ENCODE data around the gene CYTH1. TPM values are rescaled to one million over a fixed set of nuclear protein-coding genes. Genes with fewer than 3 reads are reported as not detected.

The CYTH1 gene
- total RNA-seq, 1 donor from 2014 or later: 62.9 TPM

DNA sequence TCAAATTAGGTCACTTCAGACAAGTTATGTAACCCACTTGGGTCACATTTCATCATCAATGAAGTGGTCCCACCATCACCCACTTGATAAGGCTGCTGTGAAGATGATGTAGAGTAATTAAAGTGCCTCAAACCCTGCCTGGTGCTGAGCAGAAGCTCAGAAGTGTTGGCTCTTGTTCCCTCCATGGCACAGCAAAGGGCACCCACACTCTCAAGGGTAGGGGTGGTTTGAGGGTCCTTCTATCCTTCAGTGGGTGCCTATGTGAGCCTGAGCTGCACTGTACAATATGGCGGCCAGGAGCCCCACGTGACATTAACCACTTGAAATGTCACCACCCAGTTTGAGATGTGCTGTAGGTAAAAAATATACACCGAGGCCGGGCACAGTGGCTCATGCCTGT lies 71.5 kb downstream of the CYTH1 start:
- Histone ChIP-seq H3K4me1 (peaks cover 41% of the 10 kb centered on the region), H3K9me3 (no peaks in the 10 kb centered on the region), H3K36me3 (peaks cover 0 to 11% of the 10 kb centered on the region in 2 donors), H3K4me3 (no peak overlapping the region), H3K27me3 (no peaks in the 10 kb centered on the region), H3K27ac (no peak overlapping the region)
- intact Hi-C loops (cut with DNase I): no loop called here
- TF ChIP-seq POLR2AphosphoS5 (IDR thresholded peaks at IDR 0.05; ENCODE audit: insufficient read depth in 1 of 2, low read depth in 1 of 2) (no peak), POLR2A (IDR thresholded peaks at IDR 0.05) (no peak)
- TF ChIP-seq, protein P1, sequence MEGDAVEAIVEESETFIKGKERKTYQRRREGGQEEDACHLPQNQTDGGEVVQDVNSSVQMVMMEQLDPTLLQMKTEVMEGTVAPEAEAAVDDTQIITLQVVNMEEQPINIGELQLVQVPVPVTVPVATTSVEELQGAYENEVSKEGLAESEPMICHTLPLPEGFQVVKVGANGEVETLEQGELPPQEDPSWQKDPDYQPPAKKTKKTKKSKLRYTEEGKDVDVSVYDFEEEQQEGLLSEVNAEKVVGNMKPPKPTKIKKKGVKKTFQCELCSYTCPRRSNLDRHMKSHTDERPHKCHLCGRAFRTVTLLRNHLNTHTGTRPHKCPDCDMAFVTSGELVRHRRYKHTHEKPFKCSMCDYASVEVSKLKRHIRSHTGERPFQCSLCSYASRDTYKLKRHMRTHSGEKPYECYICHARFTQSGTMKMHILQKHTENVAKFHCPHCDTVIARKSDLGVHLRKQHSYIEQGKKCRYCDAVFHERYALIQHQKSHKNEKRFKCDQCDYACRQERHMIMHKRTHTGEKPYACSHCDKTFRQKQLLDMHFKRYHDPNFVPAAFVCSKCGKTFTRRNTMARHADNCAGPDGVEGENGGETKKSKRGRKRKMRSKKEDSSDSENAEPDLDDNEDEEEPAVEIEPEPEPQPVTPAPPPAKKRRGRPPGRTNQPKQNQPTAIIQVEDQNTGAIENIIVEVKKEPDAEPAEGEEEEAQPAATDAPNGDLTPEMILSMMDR (IDR thresholded peaks at IDR 0.05): no peak
- DNase-seq (ENCODE audit: extremely low spot score in 2 of 2): no peak

DNA sequence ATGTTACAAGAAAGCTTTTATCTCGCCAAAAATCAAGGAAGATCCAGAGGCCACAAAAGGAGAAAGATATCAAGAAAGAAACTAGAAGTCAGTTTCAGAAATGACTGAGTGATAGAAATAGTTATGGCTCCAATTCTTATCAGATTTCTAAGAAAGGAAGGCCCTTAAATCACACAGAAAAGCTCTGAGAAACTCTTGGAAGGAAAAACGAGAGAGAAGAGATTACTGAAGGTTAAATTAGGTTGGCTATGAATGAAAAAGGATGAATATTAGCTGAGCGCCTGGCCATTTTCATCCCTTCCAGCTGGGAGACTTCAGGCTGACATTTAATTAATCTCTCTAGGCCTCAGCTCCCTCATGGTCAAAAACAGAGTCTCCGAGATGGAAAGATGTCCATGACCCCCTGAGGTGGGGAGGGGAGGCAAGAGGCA lies 72.3 kb downstream of the CYTH1 start:
- intact Hi-C loops (cut with DNase I): no loop called here
- H3K27ac ChIP-seq: no peak overlapping the region
- no peak for DNase-seq (ENCODE audit: extremely low spot score in 2 of 2)

DNA sequence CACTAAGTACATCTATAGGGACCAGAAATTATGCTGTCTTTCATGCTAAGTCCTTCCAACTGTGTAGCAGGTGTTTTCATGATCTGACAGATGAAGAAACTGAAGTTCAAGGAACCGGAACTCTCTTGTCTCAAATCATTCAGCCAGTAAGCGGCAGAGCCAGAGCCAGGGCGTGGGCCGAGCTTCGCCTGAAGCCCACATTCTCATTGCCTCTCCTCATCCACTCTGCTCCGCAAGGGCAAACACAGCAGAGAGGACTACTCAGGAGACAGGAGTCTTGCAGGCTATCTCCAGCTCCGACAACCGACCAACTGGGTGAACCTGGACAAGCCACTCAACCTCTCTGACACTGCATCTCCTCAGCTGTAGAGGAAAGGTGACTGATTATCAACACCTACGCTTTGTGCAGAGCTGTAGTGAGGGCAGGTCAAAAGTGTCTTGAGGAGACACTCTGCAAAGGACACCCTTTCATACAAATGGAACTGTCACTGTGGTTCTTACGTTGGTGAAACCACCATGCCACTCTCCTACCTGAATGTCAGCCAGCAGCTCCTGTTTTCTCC lies 72.9 kb downstream of the CYTH1 start:
- no peak overlapping the region for H3K27ac ChIP-seq
- no peak for DNase-seq (ENCODE audit: extremely low spot score in 2 of 2)
- H3K4me3 ChIP-seq: no peak overlapping the region
- intact Hi-C loops (cut with DNase I): no loop called here
- H3K9me3 ChIP-seq: no peaks in the 10 kb centered on the region
- TF ChIP-seq POLR2A (IDR thresholded peaks at IDR 0.05): no peak
- H3K36me3 ChIP-seq: peaks cover 0 to 24% of the 10 kb centered on the region in 2 donors
- no peaks in the 10 kb centered on the region for H3K27me3 ChIP-seq
- peaks cover 27% of the 10 kb centered on the region for H3K4me1 ChIP-seq

More for the DNA sequence above, 72.3 kb downstream of the CYTH1 start:
- peaks cover 32% of the 10 kb centered on the region for H3K4me1 ChIP-seq
- H3K9me3 ChIP-seq: no peaks in the 10 kb centered on the region
- no peaks in the 10 kb centered on the region for H3K27me3 ChIP-seq
- H3K4me3 ChIP-seq: no peak overlapping the region
- H3K36me3 ChIP-seq: peaks cover 0 to 19% of the 10 kb centered on the region in 2 donors
- no peak for TF ChIP-seq POLR2A (IDR thresholded peaks at IDR 0.05)
- no peak for TF ChIP-seq POLR2AphosphoS5 (IDR thresholded peaks at IDR 0.05; ENCODE audit: insufficient read depth in 1 of 2, low read depth in 1 of 2)
- TF ChIP-seq, protein P1 (IDR thresholded peaks at IDR 0.05): no peak

DNA sequence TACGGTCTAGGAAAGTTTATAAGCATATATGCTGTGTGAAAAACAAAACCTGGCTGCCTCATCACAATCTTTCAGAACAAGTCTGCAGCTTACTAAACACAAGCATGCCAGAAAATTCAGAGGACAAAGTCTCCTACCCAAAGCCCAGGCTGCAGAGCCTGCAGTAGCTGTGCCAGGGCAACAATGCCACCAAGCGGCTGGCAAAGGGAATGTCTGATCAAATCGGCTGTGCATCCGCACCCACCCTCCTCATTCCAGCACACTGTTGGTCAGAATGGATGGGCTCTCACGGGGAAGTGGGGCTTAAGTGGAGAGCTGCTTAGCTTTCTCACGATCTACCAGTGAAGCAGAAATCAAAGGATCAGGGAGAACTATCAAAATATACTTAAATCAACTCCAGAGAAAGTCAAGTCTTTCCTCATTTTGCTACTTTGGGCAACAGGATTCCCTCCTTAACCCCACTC lies 73.5 kb downstream of the CYTH1 start:
- no peak for TF ChIP-seq POLR2AphosphoS5 (IDR thresholded peaks at IDR 0.05; ENCODE audit: insufficient read depth in 1 of 2, low read depth in 1 of 2)
- TF ChIP-seq, protein P1 (IDR thresholded peaks at IDR 0.05): peak; percentile 37 to 55 (median 51)
- DNase-seq (ENCODE audit: extremely low spot score in 2 of 2): no peak
- Histone ChIP-seq H3K27me3 (no peaks in the 10 kb centered on the region), H3K36me3 (peaks cover 0 to 26% of the 10 kb centered on the region in 2 donors), H3K4me1 (peaks cover 22% of the 10 kb centered on the region), H3K9me3 (no peaks in the 10 kb centered on the region), H3K4me3 (no peak overlapping the region), H3K27ac (no peak overlapping the region)
- intact Hi-C loops (cut with DNase I): no loop called here

DNA sequence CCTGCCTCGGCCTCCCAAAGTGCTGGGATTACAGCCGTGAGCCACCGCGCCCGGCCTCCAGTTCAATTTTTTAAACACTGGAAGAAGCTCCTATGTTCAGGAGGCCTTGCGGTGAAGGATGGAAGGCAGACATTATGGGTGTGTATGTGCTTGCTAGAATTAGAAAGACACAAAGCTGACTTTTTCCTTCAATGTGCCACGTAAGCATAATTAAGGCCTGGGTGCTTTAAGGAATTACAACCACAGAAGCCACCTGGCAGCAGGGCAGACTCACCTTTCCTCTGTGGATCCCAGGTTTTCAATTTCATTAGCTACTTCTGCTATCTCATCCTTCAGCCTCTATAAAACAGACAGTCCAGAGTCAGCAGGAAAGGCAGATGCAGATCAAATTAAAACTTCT lies 74.2 kb downstream of the CYTH1 start:
- Histone ChIP-seq H3K36me3 (peaks cover 0 to 26% of the 10 kb centered on the region in 2 donors), H3K27me3 (no peaks in the 10 kb centered on the region), H3K4me1 (peaks cover 21% of the 10 kb centered on the region), H3K4me3 (no peak overlapping the region), H3K27ac (no peak overlapping the region), H3K9me3 (no peaks in the 10 kb centered on the region)
- DNase-seq (ENCODE audit: extremely low spot score in 2 of 2): no peak
- no peak for TF ChIP-seq POLR2AphosphoS5 (IDR thresholded peaks at IDR 0.05; ENCODE audit: insufficient read depth in 1 of 2, low read depth in 1 of 2)
- intact Hi-C loops (cut with DNase I): no loop called here

DNA sequence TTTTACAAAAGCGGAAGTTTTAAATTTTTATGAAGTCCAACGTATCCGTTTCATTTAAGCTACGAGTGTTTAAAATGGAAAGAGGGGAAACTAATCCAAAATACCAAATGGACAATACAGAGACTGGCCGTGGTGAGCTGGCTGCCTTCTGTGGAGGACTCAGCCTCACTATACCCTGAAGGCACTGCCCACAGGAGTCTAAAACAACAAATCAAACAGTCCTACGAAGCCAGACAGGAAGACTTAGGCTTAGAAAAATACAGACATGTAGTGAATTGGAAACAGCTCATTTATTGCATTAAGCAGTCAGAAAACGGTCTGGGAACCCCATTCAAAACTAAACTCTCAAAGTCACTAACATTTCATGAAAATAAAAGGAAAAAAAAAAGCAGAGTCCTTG lies 75.1 kb downstream of the CYTH1 start:
- no peaks in the 10 kb centered on the region for H3K9me3 ChIP-seq
- DNase-seq (ENCODE audit: extremely low spot score in 2 of 2): no peak
- peaks cover 21% of the 10 kb centered on the region for H3K4me1 ChIP-seq
- peaks cover 0 to 29% of the 10 kb centered on the region in 2 donors for H3K36me3 ChIP-seq
- no peaks in the 10 kb centered on the region for H3K27me3 ChIP-seq
- intact Hi-C loops (cut with DNase I): no loop called here
- no peak overlapping the region for H3K4me3 ChIP-seq
- TF ChIP-seq, protein P1 (IDR thresholded peaks at IDR 0.05): no peak
- TF ChIP-seq POLR2A (IDR thresholded peaks at IDR 0.05) (no peak), POLR2AphosphoS5 (IDR thresholded peaks at IDR 0.05; ENCODE audit: insufficient read depth in 1 of 2, low read depth in 1 of 2) (no peak)
- H3K27ac ChIP-seq: no peak overlapping the region

Data from vagina (tissue), 2 donors.